HCT116 (cell line): ENCODE results near the gene ZNF516. TPM values are rescaled to one million over a fixed set of nuclear protein-coding genes. Genes with fewer than 3 reads are reported as not detected.

Source experiments
- ATAC-seq: fragments of 200-7000 bp; cut with Tn5 transposase; 2 replicates; pipeline ENCODE4 v1.9.1; 2020; ENCODE audit warnings: mild to moderate bottlenecking, moderate library complexity
- BruUV-seq: library from RNA; stranded (reverse); fragments of 400-500 nt; replicated peaks from 2 replicates; lab custom pipeline; 2021; lab: Mats Ljungman, UMichigan
- CTCF ChIA-PET: fragments of 300-600 bp; sonication (Branson Sonifier 250); formaldehyde crosslinking; loops from one replicate; lab custom pipeline; 2021; ENCODE audit warnings: antibody characterized with exemption; lab: Charles Lee
- POLR2A ChIA-PET: fragments of 300-600, 350-600 bp; sonication (Branson Sonifier 250); formaldehyde crosslinking; loops from one replicate; lab custom pipeline; 2021; ENCODE audit warnings: antibody characterized with exemption; lab: Charles Lee
- RAD21 ChIA-PET, 2 experiments: fragments of 300-600 bp; sonication (Branson Sonifier 250); formaldehyde crosslinking; loops; one replicate each; lab custom pipeline; 2023; ENCODE audit warnings: low total read pairs in 2 of 2; ENCODE audit not compliant: uncharacterized antibody in 2 of 2, unreplicated experiment in 2 of 2, low non-redundant PET in 1 of 2; lab: Charles Lee
- DNase-seq: peaks from one replicate; pipeline ENCODE4 v3.0.0-alpha.2; 2010; ENCODE audit warnings: low read depth, low spot score
- H2AFZ ChIP-seq: fragments of 200-600 bp; shearing (Covaris generic), sonication (generic); 2 replicates; pipeline ENCODE4 v1.6.1; 2017; ENCODE audit warnings: low read depth, mixed run types, mixed read lengths, antibody characterized with exemption, low read length; ENCODE audit not compliant: poor library complexity, severe bottlenecking
- H3K27ac ChIP-seq: 2 replicates; pipeline ENCODE4 v1.5.1; 2012; ENCODE audit warnings: low read depth, low read length
- H3K27me3 ChIP-seq: fragments of 200-600 bp; sonication (generic); 2 replicates; pipeline ENCODE4 v1.6.1; 2016; ENCODE audit warnings: mixed run types, low read length, mixed read lengths; ENCODE audit not compliant: insufficient read depth
- H3K36me3 ChIP-seq, 2 experiments: fragments of 200-500 bp in 1 of 2; fragments of 200-600 bp in 1 of 2; sonication (Bioruptor generic) in 1 of 2; sonication (generic) in 1 of 2; 2 replicates each; pipeline versions ENCODE4 v1.5.1 to v1.6.1; 2014 to 2016; ENCODE audit warnings: low read length in 2 of 2, inconsistent platforms in 1 of 2, mixed read lengths in 1 of 2, mixed run types in 1 of 2; ENCODE audit not compliant: insufficient read depth in 2 of 2, control insufficient read depth in 1 of 2
- H3K4me1 ChIP-seq, 2 experiments: fragments of 200-600 bp in 1 of 2; sonication (generic) in 1 of 2; 2 replicates each; pipeline versions ENCODE4 v1.5.1 to v1.6.1; 2012 to 2017; ENCODE audit warnings: low read length in 2 of 2, inconsistent platforms in 1 of 2, mild to moderate bottlenecking in 1 of 2, mixed read lengths in 1 of 2, mixed run types in 1 of 2, moderate library complexity in 1 of 2; ENCODE audit not compliant: insufficient read depth in 2 of 2, control insufficient read depth in 1 of 2
- H3K4me2 ChIP-seq: fragments of 200-600 bp; sonication (generic); 2 replicates; pipeline ENCODE4 v1.6.1; 2017; ENCODE audit warnings: mixed run types, low read length, mixed read lengths
- H3K4me3 ChIP-seq, 2 experiments: fragments of 200-600 bp in 1 of 2; sonication (generic) in 1 of 2; replicated peaks in 1 of 2; 2 replicates each; pipeline ENCODE4 v1.5.1; 2011 to 2016; ENCODE audit warnings: low read length in 2 of 2, control low read depth in 1 of 2, low read depth in 1 of 2, mild to moderate bottlenecking in 1 of 2, mixed read lengths in 1 of 2, mixed run types in 1 of 2
- H3K79me2 ChIP-seq: fragments of 200-600 bp; sonication (generic); 2 replicates; pipeline ENCODE4 v1.6.1; 2017; ENCODE audit warnings: mild to moderate bottlenecking, mixed run types, low read length, moderate library complexity, mixed read lengths; ENCODE audit not compliant: insufficient read depth
- H3K9ac ChIP-seq: fragments of 200-600 bp; sonication (generic); 2 replicates; pipeline ENCODE4 v1.6.1; 2016; ENCODE audit warnings: low read length, mixed read lengths
- H3K9me2 ChIP-seq: fragments of 200-600 bp; sonication (generic), shearing (Covaris generic); 2 replicates; pipeline ENCODE4 v1.6.1; 2017; ENCODE audit warnings: mixed run types, mild to moderate bottlenecking, moderate library complexity; ENCODE audit not compliant: insufficient read depth
- H3K9me3 ChIP-seq, 2 experiments: fragments of 200-500 bp in 1 of 2; fragments of 200-600 bp in 1 of 2; sonication (Bioruptor generic) in 1 of 2; sonication (generic) in 1 of 2; 2 replicates each; pipeline ENCODE4 v1.6.1; 2014 to 2017; ENCODE audit warnings: low read length in 2 of 2, mixed read lengths in 2 of 2, inconsistent platforms in 1 of 2, low read depth in 1 of 2, mild to moderate bottlenecking in 1 of 2, mixed run types in 1 of 2, moderate library complexity in 1 of 2; ENCODE audit not compliant: control insufficient read depth in 1 of 2, insufficient read depth in 1 of 2
- H4K20me1 ChIP-seq: fragments of 200-600 bp; sonication (generic), shearing (Covaris generic); 2 replicates; pipeline ENCODE4 v1.6.1; 2017; ENCODE audit warnings: mixed run types, mild to moderate bottlenecking, moderate library complexity; ENCODE audit not compliant: insufficient read depth
- ELF1 ChIP-seq: IDR thresholded peaks from 2 replicates; pipeline ENCODE4 v1.6.1; 2012; ENCODE audit warnings: low read depth, borderline replicate concordance
- JUND ChIP-seq: IDR thresholded peaks from 2 replicates; pipeline ENCODE4 v1.6.1; 2012
- POLR2A ChIP-seq: IDR thresholded peaks from 2 replicates; pipeline ENCODE4 v1.7.0; 2011; ENCODE audit warnings: borderline replicate concordance; ENCODE audit not compliant: insufficient read depth, insufficient read length; ENCODE audit errors: extremely low read depth
- REST ChIP-seq: IDR thresholded peaks from 2 replicates; pipeline ENCODE4 v1.6.1; 2012; ENCODE audit warnings: low read depth
- YY1 ChIP-seq: IDR thresholded peaks from 2 replicates; pipeline ENCODE4 v1.6.1; 2011; ENCODE audit warnings: low read length, low read depth, moderate library complexity, mild to moderate bottlenecking; ENCODE audit not compliant: insufficient replicate concordance; ENCODE audit errors: extremely low read depth
- ZBTB33 ChIP-seq: IDR thresholded peaks from 2 replicates; pipeline ENCODE4 v1.6.1; 2011; ENCODE audit warnings: mild to moderate bottlenecking, low read length, moderate library complexity; ENCODE audit not compliant: insufficient replicate concordance; ENCODE audit errors: extremely low read depth
- intact Hi-C: fragments of 100-400 bp; cut with micrococcal nuclease; formaldehyde crosslinking; loops from 2 replicates; pipeline ENCODE4 v1.10.0; 2022
- total RNA-seq: library from RNA; stranded (reverse); gene quantifications from one replicate; pipeline ENCODE4 v1.2.1, GENCODE V29; 2021; ENCODE audit not compliant: unreplicated experiment

The ZNF516 gene
- total RNA-seq, 1 experiment from 2014 or later = 32.0 TPM

- CTCF ChIA-PET = no interaction called here
- peaks cover 4% of the 10 kb centered on the region; the same call in 1 of the 2 replicates for H3K79me2 ChIP-seq
Measured at GRCh38 chr18:76444446-76445105, 50.5 kb downstream of the ZNF516 start.

More at GRCh38 chr18:76444446-76445105, 50.5 kb downstream of the ZNF516 start:
- no TSS peak for BruUV-seq
- Histone ChIP-seq H3K27me3 (no peaks in the 10 kb centered on the region), H3K9me2 (no peaks in the 10 kb centered on the region), H3K36me3 (peaks cover 0 to 8% of the 10 kb centered on the region in 2 experiments; a peak in 1 of 4 replicates)
- intact Hi-C loops = no loop called here
- TF ChIP-seq YY1 (no peak), JUND (no peak), POLR2A (no peak), REST (no peak), ZBTB33 (no peak), ELF1 (no peak)
- TF ChIP-seq, all 23 proteins: peak for 0
- no peak overlapping the region for H3K9ac ChIP-seq
- H2AFZ ChIP-seq = no peak overlapping the region
- RAD21 ChIA-PET = no interaction called here
- H3K4me2 ChIP-seq = no peak overlapping the region
- H3K4me1 ChIP-seq = peaks cover 3 to 5% of the 10 kb centered on the region in 2 experiments; a peak in 1 of 4 replicates
- no peak overlapping the region for H3K27ac ChIP-seq
- no peaks in the 10 kb centered on the region for H4K20me1 ChIP-seq
- H3K4me3 ChIP-seq = no peak overlapping the region
- POLR2A ChIA-PET = no interaction called here
- DNase-seq = no peak
- no peaks in the 10 kb centered on the region for H3K9me3 ChIP-seq
- ATAC-seq = no peak
